ENCODE data around the gene DLG4. TPM values are rescaled to one million over a fixed set of nuclear protein-coding genes. Genes with fewer than 3 reads are reported as not detected.

DLG4 gene
- total RNA-seq, 1 experiment from 2014 or later, result 7.2 TPM

DNA sequence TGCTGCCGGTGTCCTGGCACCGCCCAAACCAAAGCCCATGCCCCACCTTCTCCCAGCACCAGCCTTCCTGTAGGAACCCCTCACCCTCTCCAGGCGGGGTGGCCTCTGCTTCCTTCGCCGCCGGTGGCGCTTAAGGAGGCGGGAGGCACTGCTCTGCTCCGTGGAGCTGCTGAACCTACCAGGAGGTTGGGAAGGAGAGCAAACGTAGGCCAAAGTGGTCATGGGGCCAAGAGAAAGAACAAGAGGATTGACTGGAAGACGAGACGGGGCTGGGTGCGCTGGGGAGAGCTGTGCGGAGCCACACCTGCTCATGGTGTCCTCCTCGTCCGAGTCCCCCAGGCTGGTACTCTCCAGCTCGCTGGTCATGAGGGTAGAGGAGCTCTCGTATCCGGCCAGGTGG is 9.9 kb upstream of the DLG4 start:
- DNase-seq (ENCODE audit: low spot score), result no peak

DNA sequence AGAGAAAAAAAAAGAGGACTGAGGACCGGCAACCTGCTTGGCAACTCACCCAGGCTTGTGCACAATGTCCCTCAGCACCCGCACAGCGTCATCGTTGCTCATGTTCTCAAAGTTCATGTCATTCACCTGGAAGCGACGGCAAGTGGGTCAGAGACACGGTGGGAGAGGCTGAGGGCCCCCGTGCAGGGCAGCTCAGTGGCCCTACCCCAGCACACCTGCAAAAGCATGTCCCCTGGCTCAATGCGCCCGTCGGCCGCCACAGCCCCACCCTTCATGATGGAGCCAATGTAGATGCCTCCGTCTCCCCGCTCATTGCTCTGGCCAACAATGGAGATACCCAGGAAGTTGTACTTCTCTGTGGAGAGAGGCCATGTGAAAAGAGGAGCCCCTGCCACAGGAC is 9.3 kb upstream of the DLG4 start:
- no peak for DNase-seq (ENCODE audit: low spot score)

DNA sequence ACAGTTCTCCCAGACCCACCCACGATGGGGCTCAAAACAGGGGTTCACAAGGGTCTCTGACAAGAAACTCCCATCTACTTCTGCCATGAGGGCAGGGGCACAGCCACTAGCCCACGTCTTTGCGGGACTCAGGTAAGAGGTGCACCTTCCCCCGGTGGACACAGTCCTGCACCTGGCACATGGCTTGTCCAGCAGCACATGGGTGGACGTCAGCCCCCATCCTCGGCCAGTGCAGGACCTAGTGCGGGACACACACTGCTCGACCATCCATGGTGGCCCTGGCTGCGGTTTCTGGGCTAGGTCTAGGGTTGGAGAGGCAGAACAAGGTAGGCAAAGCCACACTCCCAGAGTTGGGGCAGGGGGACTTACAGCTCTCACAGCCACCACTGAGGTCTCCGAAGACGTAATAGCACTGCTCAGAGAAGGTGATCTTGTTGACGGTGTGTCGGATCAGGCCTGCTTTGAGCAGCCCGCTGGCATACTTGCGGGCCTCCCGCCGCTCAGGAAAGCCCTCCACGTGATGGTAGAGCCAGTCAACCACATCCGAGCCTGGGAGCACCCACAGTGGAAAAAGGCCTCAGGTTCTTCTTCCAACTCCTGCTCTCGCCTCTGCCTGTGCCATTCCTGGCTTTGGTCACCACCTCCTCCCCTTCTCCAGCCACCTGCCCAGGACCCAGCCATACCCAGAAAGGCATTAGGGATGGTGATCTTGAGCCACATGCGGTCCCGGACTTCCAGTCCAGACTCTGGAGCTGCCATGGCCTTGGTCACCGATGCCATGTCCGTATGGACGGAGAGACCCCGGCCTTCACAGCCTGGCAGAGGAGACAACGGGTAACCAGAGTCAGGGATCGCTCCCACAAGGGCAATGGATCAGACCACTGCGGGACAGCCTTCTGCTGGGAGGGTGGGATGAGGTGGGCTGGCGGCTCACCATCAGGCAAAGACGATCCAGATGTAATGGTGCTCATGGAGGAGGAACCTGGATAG is 7.4 kb upstream of the DLG4 start:
- DNase-seq (ENCODE audit: low spot score), result no peak

DNA sequence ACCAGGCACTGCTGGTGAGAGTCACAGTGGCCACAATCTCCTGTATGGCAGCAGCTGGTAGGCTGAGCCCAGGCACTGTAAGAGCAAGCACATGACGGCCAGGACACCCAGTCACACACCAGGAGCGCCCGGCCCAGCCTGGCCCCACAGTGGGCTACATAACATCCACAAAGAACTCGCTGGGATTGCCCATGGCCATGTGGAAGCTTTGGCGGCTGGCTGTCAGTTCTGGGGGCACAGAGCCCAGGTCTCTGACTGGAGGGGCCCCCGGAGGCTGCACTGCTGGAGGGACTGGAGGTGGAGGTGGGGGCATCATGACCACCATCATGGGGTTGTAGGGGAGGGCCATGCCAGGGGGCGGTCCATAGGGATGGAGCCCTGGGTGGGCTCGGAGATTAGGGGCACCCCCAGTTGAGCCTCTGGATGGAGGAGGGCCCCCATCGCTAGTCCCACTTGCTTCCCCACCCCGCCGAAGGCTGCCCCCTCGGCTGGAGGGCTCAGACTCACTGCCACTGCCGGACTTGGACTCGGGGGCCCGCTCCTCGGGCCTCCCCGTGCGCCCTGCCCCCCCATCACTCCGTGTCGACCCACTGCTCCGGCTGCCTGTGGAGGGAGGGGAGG is 6.2 kb upstream of the DLG4 start:
- DNase-seq (ENCODE audit: low spot score), result no peak

DNA sequence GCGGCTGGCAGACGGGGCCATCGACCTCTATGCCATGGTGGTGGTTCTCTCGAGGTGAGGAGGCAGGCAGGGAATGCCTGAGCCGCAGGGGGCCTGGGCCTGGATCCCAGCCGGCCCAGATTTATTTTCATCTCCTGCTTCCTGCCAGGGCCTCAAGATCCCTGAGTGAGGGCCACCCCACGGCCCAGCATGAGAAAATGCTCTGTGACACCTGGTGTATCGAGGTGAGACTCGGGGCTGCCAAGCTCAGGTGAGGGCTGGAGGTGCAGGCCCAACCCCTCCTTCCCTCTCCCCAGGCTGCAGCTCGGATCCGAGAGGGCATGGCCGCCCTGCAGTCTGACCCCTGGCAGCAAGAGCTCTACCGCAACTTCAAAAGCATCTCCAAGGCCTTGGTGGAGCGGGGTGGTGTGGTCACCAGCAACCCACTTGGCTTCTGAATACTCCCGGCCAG is 5.0 kb upstream of the DLG4 start:
- DNase-seq (ENCODE audit: low spot score), result peak; percentile 59

DNA sequence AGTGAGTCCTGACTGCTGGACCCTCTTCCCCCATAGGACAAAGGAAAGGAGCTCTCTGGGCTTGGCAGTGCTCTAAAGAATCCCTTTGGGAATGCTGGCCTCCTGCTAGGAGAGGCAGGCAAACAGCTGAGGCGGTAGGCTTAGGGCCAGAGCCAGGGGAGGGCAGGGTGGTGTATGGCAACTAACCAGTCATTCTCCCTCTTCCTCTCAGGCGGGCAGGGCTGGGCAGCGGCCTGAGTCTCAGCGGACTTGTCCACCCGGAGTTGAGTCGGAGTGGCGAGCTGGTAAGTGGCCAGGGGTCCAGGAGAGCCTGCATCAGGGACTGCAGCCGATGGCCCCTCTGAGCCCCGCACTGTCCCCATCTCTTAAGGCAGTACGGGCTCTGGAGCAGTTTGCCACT is 4.5 kb upstream of the DLG4 start:
- peak; percentile 52 for DNase-seq (ENCODE audit: low spot score)

DNA sequence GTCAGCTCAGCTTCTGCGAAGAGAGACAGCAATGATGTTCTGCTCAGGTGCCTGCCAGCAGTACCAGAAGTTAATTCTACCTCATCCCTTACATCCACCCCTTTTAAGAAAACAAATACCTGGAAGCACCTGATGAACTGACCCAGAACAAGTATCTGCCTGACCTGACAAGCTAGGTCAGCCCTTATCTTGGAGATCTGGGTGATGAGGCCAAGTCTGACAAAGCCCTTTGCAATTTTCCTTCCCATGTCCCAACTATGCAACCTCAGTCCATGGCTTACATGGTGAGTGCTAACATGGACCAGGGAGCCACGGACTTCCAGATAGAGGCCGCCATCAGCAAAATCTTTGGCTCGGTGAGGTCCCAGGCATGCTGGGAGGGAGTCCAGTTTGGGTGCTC is 3.7 kb upstream of the DLG4 start:
- DNase-seq (ENCODE audit: low spot score), result no peak

DNA sequence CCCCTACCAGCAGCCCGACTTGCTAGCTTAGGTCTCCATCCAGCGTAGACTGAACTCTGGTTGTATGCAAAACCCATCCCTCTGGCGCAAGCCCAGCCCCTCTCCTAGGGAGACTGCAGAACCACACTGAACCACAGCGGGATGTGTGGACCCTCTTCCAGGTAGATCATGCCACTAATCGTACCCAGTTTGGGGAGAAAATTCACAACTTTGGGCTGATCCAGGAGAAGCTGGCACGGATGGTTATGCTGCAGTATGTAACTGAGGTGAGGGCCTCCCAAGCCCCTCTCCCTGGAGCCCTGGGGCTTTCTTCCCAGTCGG is 3.3 kb upstream of the DLG4 start:
- no peak for DNase-seq (ENCODE audit: low spot score)

DNA sequence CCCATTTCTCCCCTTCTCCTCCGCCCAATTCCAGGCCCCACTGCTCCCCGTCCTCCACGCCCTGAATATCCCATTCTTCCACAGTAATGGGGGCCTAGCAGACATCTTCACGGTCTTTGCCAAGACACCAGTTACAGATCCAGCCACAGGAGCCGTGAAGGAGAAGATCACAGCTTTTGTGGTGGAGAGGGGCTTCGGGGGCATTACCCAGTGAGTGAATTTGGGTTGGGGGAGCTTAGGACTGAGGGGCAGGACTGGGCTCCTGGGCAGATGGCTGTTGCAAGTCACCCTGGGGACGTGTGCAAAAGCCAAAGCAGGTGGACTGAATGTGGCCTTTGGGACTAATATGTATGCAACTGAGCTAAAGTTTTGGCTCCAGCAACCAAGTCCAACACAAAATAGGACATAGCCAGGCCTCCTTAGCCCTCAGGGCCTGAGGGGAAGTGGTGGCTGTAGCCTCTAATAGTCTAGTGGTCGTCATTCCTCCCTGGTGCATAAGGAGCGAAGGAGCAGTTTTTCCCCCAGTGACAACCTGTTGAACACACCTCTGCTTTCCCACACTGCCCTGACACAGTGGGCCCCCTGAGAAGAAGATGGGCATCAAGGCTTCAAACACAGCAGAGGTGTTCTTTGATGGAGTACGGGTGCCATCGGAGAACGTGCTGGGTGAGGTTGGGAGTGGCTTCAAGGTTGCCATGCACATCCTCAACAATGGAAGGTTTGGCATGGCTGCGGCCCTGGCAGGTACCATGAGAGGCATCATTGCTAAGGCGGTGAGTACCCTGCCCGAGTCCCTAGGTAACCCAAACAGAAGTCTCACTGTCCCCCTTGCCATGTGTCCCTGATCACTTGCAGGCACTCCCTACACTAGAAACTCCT is 2.7 kb upstream of the DLG4 start:
- DNase-seq (ENCODE audit: low spot score), result no peak

DNA sequence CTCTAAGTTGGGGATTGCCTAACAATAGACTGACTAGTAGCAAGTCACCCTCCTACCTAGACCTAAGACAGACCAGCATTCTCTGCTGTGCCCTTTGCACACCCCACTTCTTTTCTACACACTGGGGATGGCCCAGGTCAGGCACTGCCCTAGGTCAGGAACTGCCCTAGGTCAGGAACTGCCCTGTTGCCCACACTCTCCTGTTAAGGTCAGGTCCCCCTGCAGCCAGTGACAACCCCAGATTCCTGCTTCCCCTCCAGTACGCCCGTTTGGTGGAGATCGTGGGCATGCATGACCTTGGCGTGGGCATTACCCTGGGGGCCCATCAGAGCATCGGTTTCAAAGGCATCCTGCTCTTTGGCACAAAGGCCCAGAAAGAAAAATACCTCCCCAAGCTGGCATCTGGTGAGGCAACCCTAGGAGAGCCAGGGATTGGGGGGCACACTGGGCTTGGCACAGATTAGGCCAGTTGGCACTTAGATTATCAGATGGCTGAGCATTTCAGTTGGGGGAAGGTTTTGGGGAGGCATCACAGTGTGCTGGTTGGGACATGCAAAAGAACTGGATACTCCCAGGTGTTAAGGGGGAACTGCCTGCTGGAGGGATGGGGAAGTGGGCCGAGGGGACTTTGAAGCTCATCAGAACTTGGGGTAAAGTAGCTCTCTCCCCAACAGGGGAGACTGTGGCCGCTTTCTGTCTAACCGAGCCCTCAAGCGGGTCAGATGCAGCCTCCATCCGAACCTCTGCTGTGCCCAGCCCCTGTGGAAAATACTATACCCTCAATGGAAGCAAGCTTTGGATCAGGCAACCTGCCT is 1.8 kb upstream of the DLG4 start:
- DNase-seq (ENCODE audit: low spot score), result no peak

DNA sequence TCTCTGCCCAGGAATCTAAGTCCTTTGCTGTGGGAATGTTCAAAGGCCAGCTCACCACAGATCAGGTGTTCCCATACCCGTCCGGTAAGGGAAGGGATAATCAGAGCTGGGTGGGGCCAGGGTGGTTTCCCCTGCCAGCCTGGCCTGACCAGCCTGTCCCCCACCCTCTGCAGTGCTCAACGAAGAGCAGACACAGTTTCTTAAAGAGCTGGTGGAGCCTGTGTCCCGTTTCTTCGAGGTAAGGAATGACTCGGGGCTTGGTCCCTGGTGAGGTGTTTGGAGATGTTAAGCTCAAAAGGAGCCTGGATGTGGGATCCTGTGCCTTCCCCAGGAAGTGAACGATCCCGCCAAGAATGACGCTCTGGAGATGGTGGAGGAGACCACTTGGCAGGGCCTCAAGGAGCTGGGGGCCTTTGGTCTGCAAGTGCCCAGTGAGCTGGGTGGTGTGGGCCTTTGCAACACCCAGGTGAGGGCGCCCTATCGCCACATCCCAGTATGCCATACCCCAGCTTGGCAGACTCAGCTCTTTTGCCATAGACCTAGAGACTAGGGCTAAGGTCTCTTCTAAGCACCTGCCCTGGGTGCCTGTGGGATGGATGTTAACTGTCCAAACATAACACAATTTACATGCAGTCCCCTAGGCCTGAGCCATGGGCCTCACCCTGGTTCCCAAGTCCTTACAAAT is 1.1 kb upstream of the DLG4 start:
- DNase-seq (ENCODE audit: low spot score), result peak; percentile 83

DNA sequence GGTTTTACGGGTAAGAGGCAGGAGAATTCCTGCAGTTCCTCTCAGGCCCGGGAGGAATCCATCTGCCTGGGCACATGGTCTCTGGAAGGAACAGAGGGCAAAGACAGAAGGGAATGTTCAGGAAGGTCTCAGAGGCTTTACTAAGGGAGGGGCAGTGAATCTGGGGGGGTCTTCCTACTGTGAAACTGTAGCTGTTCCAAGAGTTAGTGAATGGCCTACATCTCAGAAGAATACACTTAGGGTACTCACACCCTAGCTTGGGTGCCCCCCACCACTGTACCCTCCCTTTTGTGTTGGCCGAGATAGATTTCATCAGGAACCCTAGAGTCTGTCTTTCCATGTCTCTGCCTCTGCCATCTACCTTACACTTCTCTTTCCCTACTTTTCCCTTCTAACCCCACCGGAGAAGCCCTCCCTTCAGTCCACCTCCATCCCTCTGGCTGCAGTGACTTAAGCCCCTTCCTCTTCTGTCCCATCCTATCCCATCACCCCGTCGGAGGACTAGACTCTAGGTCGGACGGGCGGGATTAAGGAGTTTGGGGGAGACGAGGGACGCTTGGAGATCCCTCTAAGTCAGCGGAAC is 316 bp downstream of the DLG4 start:
- DNase-seq (ENCODE audit: low spot score), result no peak

DNA sequence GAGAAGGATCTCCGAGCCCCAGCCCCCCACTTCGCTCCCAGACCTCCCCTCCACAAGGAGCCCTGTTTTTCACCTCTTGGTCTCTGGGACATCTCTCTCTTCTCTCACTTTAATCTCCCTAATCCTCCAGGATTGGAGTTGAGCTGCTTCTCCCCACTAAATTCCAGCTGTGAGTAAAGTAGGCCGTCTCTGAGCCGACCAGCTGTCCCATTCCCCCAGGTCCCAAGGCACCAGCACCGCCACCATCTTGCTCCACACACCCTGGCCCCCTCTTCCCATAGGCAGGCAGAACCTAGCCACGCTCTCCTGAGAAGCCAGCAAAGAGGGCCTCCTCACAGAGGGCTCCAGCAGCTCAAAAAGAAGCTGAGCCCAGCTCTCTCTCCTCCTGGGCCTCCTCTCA is 878 bp downstream of the DLG4 start:
- DNase-seq (ENCODE audit: low spot score), result no peak

DNA sequence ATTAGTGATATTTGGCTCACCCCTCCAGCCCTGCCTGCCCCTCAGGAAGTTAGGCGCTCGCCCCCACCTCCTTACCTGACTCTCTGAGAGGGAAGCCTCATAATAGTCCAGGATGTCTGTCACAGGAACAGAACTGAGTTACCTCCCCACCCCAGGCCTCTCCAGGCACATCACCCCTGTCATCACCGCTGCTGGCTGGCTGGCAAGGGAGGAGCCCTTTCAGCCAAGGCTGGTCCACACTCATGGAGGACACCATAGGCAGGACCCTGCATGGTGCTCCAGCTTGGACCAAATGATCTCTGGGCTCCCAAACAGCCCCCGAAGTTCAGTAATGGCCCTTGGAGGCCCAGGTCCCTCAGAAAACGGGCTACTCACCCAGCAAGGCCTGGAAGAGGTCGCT is 1.5 kb downstream of the DLG4 start:
- no peak for DNase-seq (ENCODE audit: low spot score)

DNA sequence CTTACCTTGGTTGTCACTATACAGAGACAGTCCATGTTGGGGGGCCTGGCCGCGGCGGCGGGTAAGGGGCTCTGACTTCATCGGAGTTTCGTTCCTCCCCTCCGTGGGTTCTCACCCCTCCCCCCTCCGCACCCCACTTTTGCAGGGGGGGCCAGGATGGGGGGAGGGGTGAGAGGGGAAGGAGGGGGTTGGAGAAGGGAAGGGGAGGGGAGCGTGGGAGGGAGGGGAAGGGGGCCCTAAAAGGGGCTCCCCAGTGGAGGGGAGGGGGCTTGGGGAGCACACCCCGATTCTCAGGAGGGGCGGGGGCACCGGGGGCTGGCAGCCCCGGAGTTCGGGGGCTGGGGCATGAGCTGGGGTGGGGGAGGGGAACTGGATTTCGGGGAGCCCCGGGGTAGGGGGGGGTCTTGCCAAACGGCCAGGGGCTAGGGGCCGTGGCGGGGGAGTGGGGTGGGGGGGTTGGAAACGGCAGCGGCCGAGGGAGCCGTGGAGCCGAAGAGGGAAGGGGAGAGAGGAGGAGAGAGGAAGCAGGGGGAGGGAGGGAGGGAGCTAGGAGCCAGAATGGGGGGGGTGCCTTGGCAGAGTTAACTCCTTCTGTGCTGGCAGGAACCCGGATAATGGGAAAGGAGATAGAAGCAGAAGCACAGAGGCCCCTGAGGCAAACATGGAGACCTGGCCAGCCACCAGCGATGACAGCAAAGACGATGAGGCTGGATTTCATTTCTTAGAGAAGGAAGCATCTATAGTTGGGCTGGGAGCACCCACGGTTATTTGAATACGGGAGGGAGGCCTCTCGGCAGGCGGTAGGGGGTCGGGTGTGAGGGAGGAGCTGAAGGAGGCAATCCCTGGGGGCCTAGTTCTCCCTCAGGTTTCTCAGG is 2.3 kb downstream of the DLG4 start:
- peak; percentile 68 for DNase-seq (ENCODE audit: low spot score)

DNA sequence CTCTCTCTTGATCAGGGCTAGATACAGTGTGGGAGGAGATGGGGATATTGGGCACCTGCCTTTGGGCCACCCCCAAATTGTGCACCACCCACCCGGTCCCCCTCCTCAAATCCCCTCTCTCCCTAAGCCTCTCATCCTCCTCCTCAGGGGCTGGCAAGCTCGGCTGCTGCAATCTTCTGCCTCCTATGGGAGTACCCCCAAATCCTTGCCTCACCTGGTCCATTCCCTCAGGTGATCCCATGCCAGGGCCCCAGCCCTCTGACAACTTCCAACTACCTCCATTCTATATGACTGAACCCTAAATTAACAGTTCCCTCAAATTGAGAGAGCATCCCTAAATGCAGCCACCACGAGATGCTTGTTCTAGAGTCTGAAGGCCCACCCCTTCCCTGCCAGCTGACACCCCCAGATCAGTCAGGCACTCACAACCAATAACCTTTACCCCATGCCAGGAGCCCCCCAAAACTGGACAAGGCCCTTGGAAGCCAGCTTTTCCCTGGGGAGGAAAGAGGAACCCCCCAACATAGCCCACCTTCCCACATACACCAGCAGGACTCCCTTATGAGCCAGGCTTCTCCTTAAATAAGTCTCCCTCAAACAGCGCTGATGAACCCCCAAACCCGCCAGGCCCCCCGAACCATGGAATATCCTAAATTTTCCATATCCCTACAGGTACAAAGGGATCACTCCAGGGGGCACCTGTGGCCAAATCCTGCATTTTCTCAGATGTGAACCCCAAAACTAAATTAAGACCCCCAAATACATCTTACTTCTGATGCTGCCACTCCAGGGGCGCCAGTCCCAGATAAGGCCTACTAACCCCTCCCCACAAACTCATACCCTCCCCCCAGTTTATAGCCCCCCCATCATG is 3.2 kb downstream of the DLG4 start:
- DNase-seq (ENCODE audit: low spot score), result no peak

DNA sequence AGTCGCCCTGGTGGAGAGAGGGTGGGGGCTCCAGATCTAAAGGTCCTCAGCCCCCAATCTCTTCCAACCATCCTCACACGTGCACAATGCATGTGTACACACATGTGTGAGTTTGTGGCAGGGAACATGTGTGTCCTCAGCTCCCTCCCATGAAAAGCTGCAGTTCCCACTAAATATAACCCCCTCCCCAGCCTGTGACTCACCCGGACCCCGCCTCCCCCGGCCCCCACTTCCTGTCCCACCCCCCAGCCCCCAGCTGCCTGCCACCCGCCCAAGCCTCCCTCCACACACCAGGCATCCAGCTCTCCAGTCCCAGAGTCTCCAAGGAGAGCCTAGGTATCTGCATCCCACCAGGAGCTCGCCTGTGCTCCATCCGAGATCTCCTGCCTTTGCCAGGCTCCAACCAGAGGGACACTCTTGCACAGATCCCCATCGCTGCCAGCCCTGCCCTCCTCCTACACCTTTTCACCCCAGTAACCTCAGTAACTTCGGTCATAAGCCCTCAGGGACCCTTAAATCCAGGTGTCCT is 3.9 kb downstream of the DLG4 start:
- no peak for DNase-seq (ENCODE audit: low spot score)

DNA sequence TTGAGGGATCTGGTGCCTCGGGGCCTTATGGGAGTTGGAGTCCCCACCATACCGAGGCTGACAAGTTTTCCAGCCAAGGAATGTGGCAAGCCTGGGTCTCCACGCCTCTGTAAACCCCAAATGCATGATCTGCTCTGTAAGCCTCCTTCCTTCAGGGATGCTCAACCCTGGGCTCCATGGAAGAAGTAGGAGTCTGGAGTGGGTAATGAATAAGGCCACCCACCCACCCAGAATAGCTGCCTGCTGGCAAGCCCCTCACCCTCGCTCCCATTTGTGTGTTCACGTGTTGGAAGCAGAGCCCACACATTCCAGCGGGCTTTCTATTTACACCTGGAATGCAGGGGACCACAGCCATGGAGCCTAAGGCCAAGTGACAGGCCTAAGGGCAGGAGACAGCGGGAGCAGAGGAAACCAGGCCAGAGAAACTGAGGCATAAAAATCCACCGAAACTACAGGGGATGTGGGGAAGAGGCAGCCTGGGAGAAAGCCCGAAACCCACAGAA is 4.4 kb downstream of the DLG4 start:
- DNase-seq (ENCODE audit: low spot score), result no peak

Measured in A172 (cell line).